Bronchial epithelial cell (primary cell): Measurements from ENCODE around the gene MTFP1. TPM values are rescaled to one million over a fixed set of nuclear protein-coding genes. Genes with fewer than 3 reads are reported as not detected.

Experiments used
- DNase-seq: peaks from one replicate; pipeline ENCODE4 v3.0.0-alpha.2; 2010; ENCODE audit warnings: low read depth
- FAIRE-seq: peaks from 2 replicates; lab custom pipeline; 2011; peaks lifted over from hg19 to GRCh38; lab: Jason Lieb, UNC
- H3K27me3 ChIP-seq: 2 replicates; pipeline ENCODE4 v1.5.1; 2011; ENCODE audit warnings: low read length; ENCODE audit not compliant: control insufficient read depth, insufficient read depth
- H3K36me3 ChIP-seq: 2 replicates; pipeline ENCODE4 v1.5.1; 2011; ENCODE audit warnings: low read length; ENCODE audit not compliant: control insufficient read depth, insufficient read depth
- H3K4me3 ChIP-seq: 2 replicates; pipeline ENCODE4 v1.5.1; 2011; ENCODE audit warnings: mild to moderate bottlenecking, low read depth, low read length, control low read depth
- total RNA-seq: library from RNA; depleted of rRNA; stranded (reverse); fragments of >200 nt; gene quantifications from 2 replicates; pipeline ENCODE4 v1.2.1, GENCODE V29; 2014
- TF ChIP-seq, protein P1 (sequence below): IDR thresholded peaks from 2 replicates; pipeline ENCODE4 v1.5.1; 2011; ENCODE audit warnings: mild to moderate bottlenecking, moderate library complexity, low read length, control low read depth, inconsistent platforms; ENCODE audit not compliant: insufficient read depth, severe bottlenecking

Gene MTFP1
- total RNA-seq, 1 donor from 2014 or later = 53.2 TPM

GRCh38 chr22:30422481-30423300 is 2.9 kb upstream of the MTFP1 start:
- TF ChIP-seq, protein P1, sequence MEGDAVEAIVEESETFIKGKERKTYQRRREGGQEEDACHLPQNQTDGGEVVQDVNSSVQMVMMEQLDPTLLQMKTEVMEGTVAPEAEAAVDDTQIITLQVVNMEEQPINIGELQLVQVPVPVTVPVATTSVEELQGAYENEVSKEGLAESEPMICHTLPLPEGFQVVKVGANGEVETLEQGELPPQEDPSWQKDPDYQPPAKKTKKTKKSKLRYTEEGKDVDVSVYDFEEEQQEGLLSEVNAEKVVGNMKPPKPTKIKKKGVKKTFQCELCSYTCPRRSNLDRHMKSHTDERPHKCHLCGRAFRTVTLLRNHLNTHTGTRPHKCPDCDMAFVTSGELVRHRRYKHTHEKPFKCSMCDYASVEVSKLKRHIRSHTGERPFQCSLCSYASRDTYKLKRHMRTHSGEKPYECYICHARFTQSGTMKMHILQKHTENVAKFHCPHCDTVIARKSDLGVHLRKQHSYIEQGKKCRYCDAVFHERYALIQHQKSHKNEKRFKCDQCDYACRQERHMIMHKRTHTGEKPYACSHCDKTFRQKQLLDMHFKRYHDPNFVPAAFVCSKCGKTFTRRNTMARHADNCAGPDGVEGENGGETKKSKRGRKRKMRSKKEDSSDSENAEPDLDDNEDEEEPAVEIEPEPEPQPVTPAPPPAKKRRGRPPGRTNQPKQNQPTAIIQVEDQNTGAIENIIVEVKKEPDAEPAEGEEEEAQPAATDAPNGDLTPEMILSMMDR = no peak
- H3K4me3 ChIP-seq = peak overlapping the region; percentile 41
- peak; percentile 96 for DNase-seq
- H3K36me3 ChIP-seq = peaks cover 12% of the 10 kb centered on the region
- FAIRE-seq = no peak
- no peaks in the 10 kb centered on the region for H3K27me3 ChIP-seq

DNA sequence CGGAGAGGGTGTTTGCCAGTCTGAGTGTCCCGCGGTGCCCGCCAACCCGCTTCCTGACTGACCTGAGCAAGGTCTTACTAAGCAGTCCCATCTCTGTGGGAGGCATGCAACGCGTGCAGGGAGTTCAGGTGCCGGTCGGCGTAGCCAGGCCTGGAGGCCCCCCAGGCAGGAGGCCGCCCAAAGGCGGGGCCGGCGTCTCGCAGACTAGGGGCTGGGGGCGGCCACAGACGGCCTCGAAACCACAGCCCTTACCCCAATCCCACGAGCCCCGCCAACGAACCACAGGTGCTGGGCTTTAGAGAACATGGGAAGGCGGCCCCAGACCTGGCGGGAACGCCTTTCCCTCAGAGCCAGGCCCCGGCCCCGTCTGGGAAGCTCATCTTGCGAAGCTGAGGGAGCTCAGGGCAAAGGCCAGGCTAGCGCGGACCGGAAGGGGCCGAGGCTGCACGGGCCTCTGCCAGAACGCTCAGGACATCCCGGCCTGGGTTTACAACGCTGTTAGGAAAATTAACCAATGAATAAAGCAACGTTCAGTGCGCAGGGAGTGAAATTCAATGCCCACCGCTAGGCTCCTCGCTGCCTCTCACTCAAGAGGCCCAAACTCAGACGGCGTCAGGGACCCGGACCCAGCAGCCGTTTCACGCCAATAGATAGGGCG is 2.1 kb upstream of the MTFP1 start:
- Histone ChIP-seq H3K36me3 (peaks cover 7% of the 10 kb centered on the region), H3K27me3 (no peaks in the 10 kb centered on the region), H3K4me3 (peak overlapping the region; percentile 41)
- no peak for FAIRE-seq
- TF ChIP-seq, protein P1 = no peak
- no peak for DNase-seq

GRCh38 chr22:30423959-30424533 is 1.5 kb upstream of the MTFP1 start:
- H3K27me3 ChIP-seq = no peaks in the 10 kb centered on the region
- TF ChIP-seq, protein P1 = no peak
- FAIRE-seq = no peak

GRCh38 chr22:30424534-30425326 is 838 bp upstream of the MTFP1 start:
- H3K4me3 ChIP-seq = peak overlapping the region; percentile 49
- FAIRE-seq = no peak

More at GRCh38 chr22:30423959-30424533, 1.5 kb upstream of the MTFP1 start:
- peak; percentile 97 for DNase-seq
- Histone ChIP-seq H3K4me3 (peak overlapping the region; percentile 41), H3K36me3 (peaks cover 5% of the 10 kb centered on the region)

DNA sequence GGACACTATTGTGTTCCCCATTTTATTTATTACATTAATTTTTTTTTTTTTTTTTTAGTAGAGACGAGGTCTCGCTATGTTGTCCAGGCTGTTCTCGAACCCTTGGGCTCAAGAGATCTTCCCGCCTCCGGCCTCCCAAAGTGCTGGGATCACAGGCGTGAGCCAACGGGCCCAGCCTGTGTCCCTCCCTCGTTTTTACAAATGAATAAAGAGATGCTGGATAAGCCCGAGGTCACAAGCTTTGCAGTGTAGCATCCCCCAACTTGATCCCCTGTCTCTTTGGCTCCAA is 297 bp upstream of the MTFP1 start:
- no peaks in the 10 kb centered on the region for H3K27me3 ChIP-seq
- H3K36me3 ChIP-seq = peaks cover 5% of the 10 kb centered on the region
- FAIRE-seq (no peak), DNase-seq (peak; percentile 15)
- peak overlapping the region; percentile 49 for H3K4me3 ChIP-seq
- TF ChIP-seq, protein P1 = no peak

More at GRCh38 chr22:30424534-30425326, 838 bp upstream of the MTFP1 start:
- DNase-seq = peak; percentile 50
- TF ChIP-seq, protein P1 = peak; percentile 29
- H3K27me3 ChIP-seq = no peaks in the 10 kb centered on the region
- H3K36me3 ChIP-seq = peaks cover 5% of the 10 kb centered on the region
